ENCODE measurements around the gene DHRS1.

GRCh38 chr14:24338843-24339242, 39.3 kb upstream of the DHRS1 start:
- TF ChIP-seq CTCF (IDR thresholded peaks at IDR 0.05) (no peak), POLR2AphosphoS5 (IDR thresholded peaks at IDR 0.05; ENCODE audit: low read depth, low read length) (no peak)

Measured in Panc1 (cell line).